Measurements from ENCODE around the gene PIK3CB. TPM values are rescaled to one million over a fixed set of nuclear protein-coding genes. Genes with fewer than 3 reads are reported as not detected.
A peak's percentile ranks its signal among the peaks of the same experiment; 100 is the strongest.
"Not testable (repeated sequence)": the region's sequence is repeated elsewhere in the genome, so short reads cannot be mapped to it uniquely, and the experiment has no call there.

The PIK3CB gene
- total RNA-seq, 1 experiment from 2014 or later, result 35.3 TPM

GRCh38 chr3:138842483-138843188, 7.9 kb upstream of the PIK3CB start:
- Histone ChIP-seq H3K4me2 (ENCODE audit: low read depth, low read length, poor library complexity, severe bottlenecking) (no peak overlapping the region), H3K9me3 (ENCODE audit: low read length) (no peaks in the 10 kb centered on the region), H4K20me1 (ENCODE audit: insufficient read depth, low read depth, low read length) (no peaks in the 10 kb centered on the region), H3K27ac (ENCODE audit: low read length) (no peak overlapping the region), H3K36me3 (ENCODE audit: insufficient read depth, low read length) (no peaks in the 10 kb centered on the region), H3K9ac (ENCODE audit: low read length) (no peak overlapping the region), H3K4me3 (ENCODE audit: low read length) (no peak overlapping the region), H3K4me1 (ENCODE audit: low read length) (peaks cover 8% of the 10 kb centered on the region), H3K27me3 (ENCODE audit: low read length) (no peaks in the 10 kb centered on the region), H3K9me2 (replicated peaks; ENCODE audit: insufficient read depth, low read length) (no peaks in the 10 kb centered on the region), H3K79me2 (ENCODE audit: low read length) (no peaks in the 10 kb centered on the region), H2AFZ (ENCODE audit: low read length) (no peak overlapping the region)
- peak; percentile 60 for DNase-seq

- not testable (repeated sequence) for H3K4me2 ChIP-seq (ENCODE audit: low read depth, low read length, poor library complexity, severe bottlenecking); H3K36me3 ChIP-seq (ENCODE audit: insufficient read depth, low read length); H3K27ac ChIP-seq (ENCODE audit: low read length); H3K9me3 ChIP-seq (ENCODE audit: low read length); H3K27me3 ChIP-seq (ENCODE audit: low read length); H2AFZ ChIP-seq (ENCODE audit: low read length); H3K4me3 ChIP-seq (ENCODE audit: low read length); H3K9me2 ChIP-seq (replicated peaks; ENCODE audit: insufficient read depth, low read length); DNase-seq; H3K9ac ChIP-seq (ENCODE audit: low read length); H4K20me1 ChIP-seq (ENCODE audit: insufficient read depth, low read depth, low read length)
- H3K4me1 ChIP-seq (ENCODE audit: low read length), result peaks cover 16% of the 10 kb centered on the region
- peaks cover 13% of the 10 kb centered on the region for H3K79me2 ChIP-seq (ENCODE audit: low read length)
These were observed 3.7 kb upstream of the PIK3CB start for GRCh38 chr3:138838385-138838784.

DNA sequence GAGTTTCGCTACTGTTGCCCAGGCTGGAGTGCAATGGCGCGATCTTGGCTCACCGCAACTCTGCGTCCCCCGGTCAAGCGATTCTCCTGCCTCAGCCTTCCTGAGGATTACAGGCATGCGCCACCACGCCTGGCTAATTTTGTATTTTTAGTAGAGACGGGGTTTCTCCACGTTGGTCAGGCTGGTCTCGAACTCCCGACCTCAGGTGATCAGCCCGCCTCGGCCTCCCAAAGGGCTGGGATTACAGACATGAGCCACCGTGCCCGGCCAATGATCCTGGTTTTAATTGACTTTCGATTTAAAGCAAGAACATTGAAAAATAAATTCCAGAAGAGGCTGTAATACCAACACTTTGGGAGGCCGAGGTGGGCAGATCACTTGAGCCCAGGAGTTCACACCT, 1.1 kb upstream of the PIK3CB start:
- H2AFZ ChIP-seq (ENCODE audit: low read length); H3K4me3 ChIP-seq (ENCODE audit: low read length); H3K9ac ChIP-seq (ENCODE audit: low read length); H3K9me3 ChIP-seq (ENCODE audit: low read length); H3K36me3 ChIP-seq (ENCODE audit: insufficient read depth, low read length); H4K20me1 ChIP-seq (ENCODE audit: insufficient read depth, low read depth, low read length); H3K27ac ChIP-seq (ENCODE audit: low read length); DNase-seq; H3K9me2 ChIP-seq (replicated peaks; ENCODE audit: insufficient read depth, low read length); H3K27me3 ChIP-seq (ENCODE audit: low read length): not testable (repeated sequence)
- Histone ChIP-seq H3K79me2 (ENCODE audit: low read length) (peaks cover 33% of the 10 kb centered on the region), H3K4me1 (ENCODE audit: low read length) (peaks cover 14% of the 10 kb centered on the region), H3K4me2 (ENCODE audit: low read depth, low read length, poor library complexity, severe bottlenecking) (peak overlapping the region; percentile 70)

DNA sequence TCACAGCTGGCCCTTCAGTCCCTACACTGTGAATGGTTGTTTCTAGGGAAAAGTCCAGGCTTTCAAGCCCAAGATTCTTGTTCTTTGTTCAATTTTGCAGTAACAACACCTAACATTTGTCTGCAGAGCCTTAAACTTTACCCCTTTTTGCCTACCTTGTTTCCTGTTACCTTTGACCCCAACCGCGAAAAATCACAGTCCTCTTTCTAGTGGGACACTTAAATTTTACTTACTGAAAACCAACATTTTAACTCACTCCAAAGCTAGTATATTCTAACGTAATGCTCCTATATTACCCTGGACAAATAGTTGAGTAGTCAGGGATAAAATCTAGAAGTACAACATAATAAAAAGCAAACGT, 649 bp upstream of the PIK3CB start:
- H3K9me2 ChIP-seq (replicated peaks; ENCODE audit: insufficient read depth, low read length), result no peaks in the 10 kb centered on the region

DNA sequence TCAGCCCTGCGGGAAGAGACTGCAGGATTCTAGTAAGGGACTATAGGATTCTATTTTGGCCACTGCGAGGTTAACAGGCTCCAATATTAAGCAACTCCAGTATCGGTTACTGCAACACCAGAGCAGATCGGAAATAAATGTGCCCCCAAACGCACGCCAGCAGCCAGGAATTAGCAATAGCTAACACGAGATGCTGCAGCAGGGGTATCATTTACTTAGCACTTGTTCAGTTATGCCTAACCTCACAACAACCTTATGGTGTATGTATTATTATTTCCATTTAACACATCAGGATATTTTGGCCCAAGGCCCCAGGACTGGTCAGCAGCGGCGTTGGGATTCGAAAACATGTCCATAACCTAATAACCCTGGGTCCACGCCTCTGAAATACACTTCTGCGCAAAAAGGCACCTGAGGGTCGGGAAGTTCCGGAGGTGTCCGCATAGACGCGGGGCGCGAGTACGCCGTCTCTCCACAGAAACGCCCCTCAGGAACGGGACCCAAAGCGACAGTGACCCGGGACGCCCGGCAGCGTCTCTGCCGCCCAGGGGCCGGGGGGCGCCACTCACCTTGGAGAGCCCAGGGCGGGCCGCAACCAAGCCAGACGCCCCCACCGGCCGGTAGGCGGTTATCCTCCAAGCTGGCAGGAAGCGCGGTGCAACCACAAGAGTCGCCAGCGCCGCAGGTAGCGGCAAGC, 681 bp downstream of the PIK3CB start:
- DNase-seq, result peak; percentile 85
- peak overlapping the region; percentile 84; the same call in 1 of the 2 replicates for H2AFZ ChIP-seq (ENCODE audit: low read length)
- no peaks in the 10 kb centered on the region for H3K36me3 ChIP-seq (ENCODE audit: insufficient read depth, low read length)
- no peaks in the 10 kb centered on the region for H3K9me3 ChIP-seq (ENCODE audit: low read length)
- peak overlapping the region; percentile 78 for H3K4me3 ChIP-seq (ENCODE audit: low read length)
- H4K20me1 ChIP-seq (ENCODE audit: insufficient read depth, low read depth, low read length), result no peaks in the 10 kb centered on the region; the same call in 1 of the 2 replicates
- peaks cover 14% of the 10 kb centered on the region for H3K4me1 ChIP-seq (ENCODE audit: low read length)
- no peaks in the 10 kb centered on the region for H3K27me3 ChIP-seq (ENCODE audit: low read length)
- H3K4me2 ChIP-seq (ENCODE audit: low read depth, low read length, poor library complexity, severe bottlenecking), result peak overlapping the region; percentile 70
- peaks cover 49% of the 10 kb centered on the region for H3K79me2 ChIP-seq (ENCODE audit: low read length)
- H3K9me2 ChIP-seq (replicated peaks; ENCODE audit: insufficient read depth, low read length), result no peaks in the 10 kb centered on the region
- peak overlapping the region; percentile 44; the same call in 1 of the 2 replicates for H3K27ac ChIP-seq (ENCODE audit: low read length)
- H3K9ac ChIP-seq (ENCODE audit: low read length), result peak overlapping the region; percentile 94

More for the DNA sequence above, 649 bp upstream of the PIK3CB start:
- no peak overlapping the region for H3K27ac ChIP-seq (ENCODE audit: low read length)
- H3K79me2 ChIP-seq (ENCODE audit: low read length), result peaks cover 36% of the 10 kb centered on the region
- peak overlapping the region; percentile 70 for H3K4me2 ChIP-seq (ENCODE audit: low read depth, low read length, poor library complexity, severe bottlenecking)
- H3K9me3 ChIP-seq (ENCODE audit: low read length), result no peaks in the 10 kb centered on the region
- H3K27me3 ChIP-seq (ENCODE audit: low read length), result no peaks in the 10 kb centered on the region
- no peaks in the 10 kb centered on the region for H3K36me3 ChIP-seq (ENCODE audit: insufficient read depth, low read length)
- H3K9ac ChIP-seq (ENCODE audit: low read length), result peak overlapping the region; percentile 94
- H4K20me1 ChIP-seq (ENCODE audit: insufficient read depth, low read depth, low read length), result no peaks in the 10 kb centered on the region; the same call in 1 of the 2 replicates
- H2AFZ ChIP-seq (ENCODE audit: low read length), result peak overlapping the region; percentile 94
- peaks cover 14% of the 10 kb centered on the region for H3K4me1 ChIP-seq (ENCODE audit: low read length)
- peak overlapping the region; percentile 78 for H3K4me3 ChIP-seq (ENCODE audit: low read length)
- no peak for DNase-seq

DNA sequence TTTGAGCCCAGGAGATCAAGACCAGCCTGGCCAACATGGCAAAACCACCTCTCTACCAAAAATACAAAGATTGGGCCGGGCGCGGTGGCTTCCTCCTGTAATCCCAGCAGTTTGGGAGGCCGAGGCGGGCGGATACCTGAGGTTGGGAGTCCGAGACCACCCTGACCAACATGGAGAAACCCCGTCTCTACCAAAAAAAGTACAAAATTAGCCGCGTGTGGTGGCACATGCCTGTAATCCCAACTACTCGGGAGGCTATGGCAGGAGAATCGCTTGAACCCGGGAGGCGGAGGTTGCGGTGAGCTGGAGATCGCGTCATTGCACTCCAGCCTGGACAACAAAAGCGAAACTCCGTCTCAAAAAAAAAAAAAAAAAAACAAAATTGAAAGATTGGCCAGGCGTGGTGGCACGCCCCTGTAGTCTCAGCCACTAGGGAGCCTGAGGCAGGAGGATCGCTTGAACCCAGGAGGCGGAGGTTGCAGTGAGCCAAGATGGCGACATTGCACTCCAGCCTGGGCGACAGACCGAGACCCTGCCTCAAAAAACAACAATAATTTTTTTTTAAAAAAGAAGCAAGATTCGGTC, 2.2 kb downstream of the PIK3CB start:
- not testable (repeated sequence) for H3K36me3 ChIP-seq (ENCODE audit: insufficient read depth, low read length); H3K27me3 ChIP-seq (ENCODE audit: low read length); H4K20me1 ChIP-seq (ENCODE audit: insufficient read depth, low read depth, low read length); H2AFZ ChIP-seq (ENCODE audit: low read length); H3K9me3 ChIP-seq (ENCODE audit: low read length); H3K27ac ChIP-seq (ENCODE audit: low read length); H3K9ac ChIP-seq (ENCODE audit: low read length); H3K4me3 ChIP-seq (ENCODE audit: low read length); DNase-seq; H3K9me2 ChIP-seq (replicated peaks; ENCODE audit: insufficient read depth, low read length)
- H3K4me1 ChIP-seq (ENCODE audit: low read length), result peaks cover 14% of the 10 kb centered on the region
- H3K4me2 ChIP-seq (ENCODE audit: low read depth, low read length, poor library complexity, severe bottlenecking), result peak overlapping the region; percentile 70
- peaks cover 64% of the 10 kb centered on the region for H3K79me2 ChIP-seq (ENCODE audit: low read length)

DNA sequence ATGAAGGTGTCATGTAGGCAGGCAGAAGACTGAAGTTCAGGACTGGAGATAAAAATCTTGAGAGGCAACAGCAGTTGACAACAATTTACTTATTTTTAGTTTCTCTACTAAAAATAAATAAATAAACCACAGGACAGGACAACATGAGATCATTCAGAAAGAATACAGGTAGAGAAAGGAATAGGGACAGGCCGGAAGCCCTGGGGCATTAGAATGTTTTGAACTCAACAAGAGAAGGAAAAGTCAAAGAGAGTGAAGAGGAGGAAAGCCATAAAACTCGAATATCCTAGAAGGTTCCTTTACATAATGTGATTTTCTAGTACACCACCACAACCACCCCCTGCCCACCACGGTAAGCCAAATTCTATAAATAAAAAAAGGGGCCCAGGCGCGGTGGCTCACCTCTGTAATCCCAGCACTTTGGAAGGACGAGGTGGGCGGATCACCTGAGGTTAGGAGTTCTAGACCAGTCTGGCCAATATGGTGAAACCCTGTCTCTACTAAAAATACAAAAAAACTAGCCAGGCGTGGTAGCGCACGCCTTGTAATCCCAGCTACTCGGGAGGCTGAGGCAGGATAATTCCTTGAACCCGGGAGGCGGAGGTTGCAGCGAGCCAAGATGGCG, 4.7 kb downstream of the PIK3CB start:
- Histone ChIP-seq H4K20me1 (ENCODE audit: insufficient read depth, low read depth, low read length) (no peaks in the 10 kb centered on the region; the same call in 1 of the 2 replicates), H3K9me3 (ENCODE audit: low read length) (no peaks in the 10 kb centered on the region), H3K79me2 (ENCODE audit: low read length) (peaks cover 89% of the 10 kb centered on the region)

DNA sequence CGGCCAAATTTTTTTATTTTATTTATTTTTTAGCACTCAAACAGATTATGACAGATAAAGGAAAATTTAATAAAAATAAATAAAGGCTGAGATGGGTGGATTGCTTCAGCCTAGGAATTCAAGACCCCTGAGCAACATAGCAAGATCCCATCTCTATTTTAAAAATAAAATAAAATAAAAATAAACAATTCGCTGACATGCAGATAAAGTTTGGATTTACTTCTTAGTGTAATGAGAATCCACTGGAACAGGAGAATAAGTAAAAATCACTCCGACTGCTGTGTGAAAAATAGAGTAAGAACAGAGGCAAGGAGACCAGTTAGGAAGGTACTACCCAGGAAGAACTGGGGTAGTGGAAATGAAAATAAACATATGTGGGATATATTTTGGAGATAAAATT, 5.6 kb downstream of the PIK3CB start:
- no peak overlapping the region for H3K4me3 ChIP-seq (ENCODE audit: low read length)
- no peak overlapping the region for H2AFZ ChIP-seq (ENCODE audit: low read length)
- H3K27ac ChIP-seq (ENCODE audit: low read length), result no peak overlapping the region
- peaks cover 93% of the 10 kb centered on the region for H3K79me2 ChIP-seq (ENCODE audit: low read length)
- DNase-seq, result no peak
- H3K4me2 ChIP-seq (ENCODE audit: low read depth, low read length, poor library complexity, severe bottlenecking), result no peak overlapping the region
- H4K20me1 ChIP-seq (ENCODE audit: insufficient read depth, low read depth, low read length), result no peaks in the 10 kb centered on the region; the same call in 1 of the 2 replicates
- H3K27me3 ChIP-seq (ENCODE audit: low read length), result no peaks in the 10 kb centered on the region
- H3K9me2 ChIP-seq (replicated peaks; ENCODE audit: insufficient read depth, low read length), result no peaks in the 10 kb centered on the region
- no peaks in the 10 kb centered on the region for H3K9me3 ChIP-seq (ENCODE audit: low read length)
- H3K36me3 ChIP-seq (ENCODE audit: insufficient read depth, low read length), result no peaks in the 10 kb centered on the region
- H3K9ac ChIP-seq (ENCODE audit: low read length), result no peak overlapping the region
- H3K4me1 ChIP-seq (ENCODE audit: low read length), result peaks cover 7% of the 10 kb centered on the region

More for the DNA sequence above, 4.7 kb downstream of the PIK3CB start:
- Histone ChIP-seq H3K4me3 (ENCODE audit: low read length) (no peak overlapping the region), H3K9me2 (replicated peaks; ENCODE audit: insufficient read depth, low read length) (no peaks in the 10 kb centered on the region), H2AFZ (ENCODE audit: low read length) (no peak overlapping the region), H3K9ac (ENCODE audit: low read length) (no peak overlapping the region), H3K27me3 (ENCODE audit: low read length) (no peaks in the 10 kb centered on the region), H3K4me1 (ENCODE audit: low read length) (peaks cover 8% of the 10 kb centered on the region), H3K4me2 (ENCODE audit: low read depth, low read length, poor library complexity, severe bottlenecking) (no peak overlapping the region), H3K27ac (ENCODE audit: low read length) (no peak overlapping the region), H3K36me3 (ENCODE audit: insufficient read depth, low read length) (no peaks in the 10 kb centered on the region)
- DNase-seq, result no peak
